Neural crest cell (in vitro differentiated cells): Measurements from ENCODE around the gene DCAF6. TPM values are rescaled to one million over a fixed set of nuclear protein-coding genes. Genes with fewer than 3 reads are reported as not detected.

Experiments used
- DNase-seq: peaks from one replicate; pipeline ENCODE4 v3.0.0; 2021; ENCODE audit warnings: low read depth, mixed read lengths, low spot score
- H3K27ac Mint-ChIP-seq: one replicate; pipeline ENCODE4 v1.8.0; 2021; ENCODE audit warnings: mild to moderate bottlenecking, mixed read lengths; ENCODE audit not compliant: unreplicated experiment
- H3K27me3 Mint-ChIP-seq: 2 replicates; pipeline ENCODE4 v1.8.0; 2021; ENCODE audit warnings: low read depth, mild to moderate bottlenecking, mixed read lengths
- H3K36me3 Mint-ChIP-seq: 2 replicates; pipeline ENCODE4 v1.8.0; 2021; ENCODE audit warnings: low read depth, mild to moderate bottlenecking, mixed read lengths
- H3K4me1 Mint-ChIP-seq: 2 replicates; pipeline ENCODE4 v1.8.0; 2021; ENCODE audit warnings: mixed read lengths
- H3K4me3 Mint-ChIP-seq: one replicate; pipeline ENCODE4 v1.8.0; 2021; ENCODE audit warnings: mild to moderate bottlenecking, mixed read lengths
- H3K9me3 Mint-ChIP-seq: 2 replicates; pipeline ENCODE4 v1.8.0; 2021; ENCODE audit warnings: mixed read lengths
- CTCF ChIP-seq: fragments of 200-600 bp; sonication (generic); conservative IDR thresholded peaks from 2 replicates; pipeline ENCODE4 v1.5.0; 2021; ENCODE audit warnings: antibody characterized with exemption, mild to moderate bottlenecking
- total RNA-seq: library from RNA; stranded (reverse); gene quantifications from 2 replicates; pipeline ENCODE4 v1.2.1, GENCODE V29; 2021

Gene DCAF6
- total RNA-seq, 1 donor from 2014 or later: 15.9 TPM

- Mint-ChIP-seq H3K27me3 (no peaks in the 10 kb centered on the region), H3K36me3 (peaks cover 18% of the 10 kb centered on the region), H3K9me3 (no peaks in the 10 kb centered on the region), H3K4me3 (no peak overlapping the region), H3K27ac (no peak overlapping the region), H3K4me1 (no peaks in the 10 kb centered on the region)
- TF ChIP-seq CTCF: no peak
- DNase-seq: no peak
Measured at GRCh38 chr1:168099337-168099801, 162.9 kb downstream of the DCAF6 start.

GRCh38 chr1:168100315-168101002 lies 164.0 kb downstream of the DCAF6 start:
- DNase-seq: no peak
- H3K4me1 Mint-ChIP-seq: no peaks in the 10 kb centered on the region
- peak overlapping the region; percentile 60 for H3K27ac Mint-ChIP-seq
- H3K36me3 Mint-ChIP-seq: peaks cover 11% of the 10 kb centered on the region
- H3K27me3 Mint-ChIP-seq: no peaks in the 10 kb centered on the region
- no peaks in the 10 kb centered on the region for H3K9me3 Mint-ChIP-seq
- no peak for TF ChIP-seq CTCF
- no peak overlapping the region for H3K4me3 Mint-ChIP-seq

- Mint-ChIP-seq H3K36me3 (peaks cover 9% of the 10 kb centered on the region), H3K27ac (no peak overlapping the region), H3K9me3 (no peaks in the 10 kb centered on the region), H3K27me3 (no peaks in the 10 kb centered on the region), H3K4me1 (no peaks in the 10 kb centered on the region), H3K4me3 (no peak overlapping the region)
- no peak for TF ChIP-seq CTCF
- no peak for DNase-seq
Measured at GRCh38 chr1:168101336-168101735, 164.9 kb downstream of the DCAF6 start.

DNA sequence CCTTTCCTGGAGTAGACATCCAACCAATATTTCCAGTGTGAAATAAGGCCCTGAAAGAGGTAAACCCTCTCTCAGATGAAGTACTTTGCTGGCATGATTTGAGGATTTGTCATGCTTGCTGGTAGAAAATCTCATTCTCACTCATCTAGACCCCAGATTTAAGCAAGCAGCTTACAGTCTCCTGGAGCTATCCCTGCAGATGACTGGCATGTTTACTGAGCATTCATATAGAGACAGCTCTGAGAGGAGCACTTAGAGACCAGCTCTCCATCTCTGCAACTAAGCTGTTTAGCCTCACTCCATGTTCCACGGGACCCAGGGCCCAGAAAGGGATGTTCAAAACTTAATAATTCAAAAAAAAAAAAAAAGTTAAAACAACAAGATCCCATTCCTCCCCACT lies 166.0 kb downstream of the DCAF6 start:
- H3K4me3 Mint-ChIP-seq: no peak overlapping the region
- no peak for TF ChIP-seq CTCF
- DNase-seq: no peak

GRCh38 chr1:168104535-168104934 lies 168.1 kb downstream of the DCAF6 start:
- Mint-ChIP-seq H3K36me3 (peaks cover 8% of the 10 kb centered on the region), H3K4me3 (no peak overlapping the region), H3K27me3 (no peaks in the 10 kb centered on the region), H3K9me3 (no peaks in the 10 kb centered on the region), H3K4me1 (no peaks in the 10 kb centered on the region), H3K27ac (no peak overlapping the region)
- DNase-seq: no peak
- no peak for TF ChIP-seq CTCF

More for the DNA sequence above, 166.0 kb downstream of the DCAF6 start:
- H3K36me3 Mint-ChIP-seq: peaks cover 6% of the 10 kb centered on the region
- H3K27ac Mint-ChIP-seq: no peak overlapping the region
- H3K27me3 Mint-ChIP-seq: no peaks in the 10 kb centered on the region
- H3K4me1 Mint-ChIP-seq: no peaks in the 10 kb centered on the region
- no peaks in the 10 kb centered on the region for H3K9me3 Mint-ChIP-seq
